NCI-H2107 treated with DMSO at 0.1 percent for 48 hours (cell line): Measurements from ENCODE around the gene EHD2.
"Not testable (repeated sequence)": the region's sequence is repeated elsewhere in the genome, so short reads cannot be mapped to it uniquely, and the experiment has no call there.

Experiments
- DNase-seq: peaks from one replicate; lab custom pipeline; 2025; ENCODE audit not compliant: unreplicated experiment; lab: John Stamatoyannopoulos, UW

Gene EHD2

GRCh38 chr19:47767349-47767748, 54.1 kb downstream of the EHD2 start:
- no peak for DNase-seq

- no peak for DNase-seq
Observed at GRCh38 chr19:47768604-47769003, 55.4 kb downstream of the EHD2 start.

GRCh38 chr19:47769534-47769933, 56.3 kb downstream of the EHD2 start:
- no peak for DNase-seq

GRCh38 chr19:47771291-47771690, 58.1 kb downstream of the EHD2 start:
- DNase-seq = not testable (repeated sequence)

GRCh38 chr19:47776568-47776967, 63.3 kb downstream of the EHD2 start:
- peak; percentile 92 for DNase-seq

- not testable (repeated sequence) for DNase-seq
Observed at GRCh38 chr19:47777245-47778048, 64.2 kb downstream of the EHD2 start.

- DNase-seq = peak; percentile 46
Observed at GRCh38 chr19:47778049-47778953, 65.1 kb downstream of the EHD2 start, which contains the start of gene SELENOW. Gene SELENOW (plus strand): TSS chr19:47778703. CDS start chr19:47778786, 83 bp downstream.

- no peak for DNase-seq
Observed at GRCh38 chr19:47778954-47779351, 65.7 kb downstream of the EHD2 start.

GRCh38 chr19:47779524-47780214, 66.4 kb downstream of the EHD2 start:
- DNase-seq = no peak

GRCh38 chr19:47780215-47780551, 67.0 kb downstream of the EHD2 start:
- DNase-seq = no peak

- DNase-seq = no peak
Observed at GRCh38 chr19:47781590-47782262, 68.5 kb downstream of the EHD2 start.

- DNase-seq = no peak
Observed at GRCh38 chr19:47786566-47786965, 73.3 kb downstream of the EHD2 start.

- DNase-seq = not testable (repeated sequence)
Observed at GRCh38 chr19:47787307-47787706, 74.1 kb downstream of the EHD2 start.

GRCh38 chr19:47789811-47790210, 76.6 kb downstream of the EHD2 start:
- DNase-seq = not testable (repeated sequence)

GRCh38 chr19:47790398-47790814, 77.2 kb downstream of the EHD2 start:
- peak; percentile 16 for DNase-seq

- DNase-seq = no peak
Observed at GRCh38 chr19:47792616-47793015, 79.4 kb downstream of the EHD2 start.
